Astrocyte (in vitro differentiated cells and primary cell): ENCODE data around the gene PTGR1. TPM values are rescaled to one million over a fixed set of nuclear protein-coding genes. Genes with fewer than 3 reads are reported as not detected.
A peak's percentile ranks its signal among the peaks of the same experiment; 100 is the strongest.

ENCODE experiments used
- DNase-seq: peaks from one replicate; pipeline ENCODE4 v3.0.0-alpha.2; 2010; ENCODE audit warnings: low read depth
- FAIRE-seq: peaks from 2 replicates; lab custom pipeline; 2011; peaks lifted over from hg19 to GRCh38; lab: Jason Lieb, UNC
- H2AFZ ChIP-seq: 2 replicates; pipeline ENCODE4 v1.6.0; 2012; ENCODE audit warnings: low read depth, low read length, inconsistent platforms
- H3K27ac ChIP-seq: 2 replicates; pipeline ENCODE4 v1.5.1; 2011; ENCODE audit warnings: low read depth, low read length, inconsistent platforms
- H3K27me3 ChIP-seq: 2 replicates; pipeline ENCODE4 v1.6.0; 2011; ENCODE audit warnings: low read length, inconsistent platforms; ENCODE audit not compliant: insufficient read depth
- H3K36me3 ChIP-seq: 2 replicates; pipeline ENCODE4 v1.5.1; 2011; ENCODE audit warnings: low read length, inconsistent platforms; ENCODE audit not compliant: insufficient read depth
- H3K4me1 ChIP-seq: 2 replicates; pipeline ENCODE4 v1.5.1; 2011; ENCODE audit warnings: low read length, inconsistent platforms; ENCODE audit not compliant: insufficient read depth
- H3K4me2 ChIP-seq: 2 replicates; pipeline ENCODE4 v1.6.0; 2012; ENCODE audit warnings: low read length, inconsistent platforms
- H3K4me3 ChIP-seq: 2 replicates; pipeline ENCODE4 v1.5.1; 2011; ENCODE audit warnings: low read depth, mild to moderate bottlenecking, low read length, inconsistent platforms; ENCODE audit not compliant: insufficient read depth
- H3K79me2 ChIP-seq: 2 replicates; pipeline ENCODE4 v1.6.0; 2012; ENCODE audit warnings: mild to moderate bottlenecking, low read length, inconsistent platforms; ENCODE audit not compliant: insufficient read depth
- H3K9ac ChIP-seq: 2 replicates; pipeline ENCODE4 v1.6.0; 2012; ENCODE audit warnings: mild to moderate bottlenecking, low read length, inconsistent platforms
- H3K9me3 ChIP-seq: 2 replicates; pipeline ENCODE4 v1.5.1; 2012; ENCODE audit warnings: low read depth, mild to moderate bottlenecking, low read length, inconsistent platforms; ENCODE audit not compliant: insufficient read depth
- H4K20me1 ChIP-seq: 2 replicates; pipeline ENCODE4 v1.6.0; 2012; ENCODE audit warnings: low read length, inconsistent platforms; ENCODE audit not compliant: insufficient read depth
- H3K27ac Mint-ChIP-seq: one replicate; pipeline ENCODE4 v1.8.0; 2021; ENCODE audit warnings: mild to moderate bottlenecking, mixed read lengths; ENCODE audit not compliant: unreplicated experiment
- H3K27me3 Mint-ChIP-seq: one replicate; pipeline ENCODE4 v1.8.0; 2021; ENCODE audit warnings: low read depth, mixed read lengths; ENCODE audit not compliant: unreplicated experiment
- H3K36me3 Mint-ChIP-seq: one replicate; pipeline ENCODE4 v1.8.0; 2021; ENCODE audit warnings: low read depth, mixed read lengths; ENCODE audit not compliant: unreplicated experiment
- H3K4me1 Mint-ChIP-seq: one replicate; pipeline ENCODE4 v1.8.0; 2021; ENCODE audit warnings: low read depth, mixed read lengths; ENCODE audit not compliant: unreplicated experiment
- H3K4me3 Mint-ChIP-seq: one replicate; pipeline ENCODE4 v1.8.0; 2021; ENCODE audit warnings: mild to moderate bottlenecking, moderate library complexity, mixed read lengths; ENCODE audit not compliant: unreplicated experiment
- H3K9me3 Mint-ChIP-seq: one replicate; pipeline ENCODE4 v1.8.0; 2021; ENCODE audit warnings: mild to moderate bottlenecking, mixed read lengths; ENCODE audit not compliant: unreplicated experiment
- EZH2 ChIP-seq: IDR thresholded peaks from 2 replicates; pipeline ENCODE4 v1.6.1; 2012; ENCODE audit warnings: mild to moderate bottlenecking, low read length, inconsistent platforms; ENCODE audit not compliant: insufficient read depth
- total RNA-seq: library from RNA; stranded (reverse); gene quantifications from 2 replicates; pipeline ENCODE4 v1.2.1, GENCODE V29; 2021
- TF ChIP-seq, protein P1 (sequence below): IDR thresholded peaks from 2 replicates; pipeline ENCODE4 v1.5.1; 2011; ENCODE audit warnings: low read depth, mild to moderate bottlenecking, inconsistent platforms, low read length, moderate library complexity; ENCODE audit not compliant: insufficient read depth

PTGR1 gene
- total RNA-seq, 1 donor from 2014 or later: 43.5 TPM

DNA sequence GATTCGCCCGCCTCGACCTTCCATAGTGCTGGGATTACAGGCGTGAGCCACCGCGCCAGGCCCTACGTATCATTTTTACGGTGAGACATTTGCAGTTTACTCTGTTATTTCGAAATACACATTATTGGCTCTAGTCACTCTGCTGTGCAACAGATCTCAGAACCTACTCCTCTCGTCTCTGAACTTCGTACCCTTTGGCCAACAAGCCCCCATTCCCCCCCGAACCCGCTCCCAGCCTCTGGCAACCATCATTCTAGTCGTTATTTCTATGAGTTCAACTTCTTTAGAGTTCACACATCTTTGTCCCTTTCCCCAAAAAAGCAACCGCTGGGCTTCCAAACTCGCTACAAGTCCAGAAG, 735 bp downstream of the PTGR1 start:
- Histone ChIP-seq H3K9ac (peak overlapping the region; percentile 79), H3K27ac (peak overlapping the region; percentile 65), H4K20me1 (peaks cover 6% of the 10 kb centered on the region), H3K4me2 (peak overlapping the region; percentile 91), H3K79me2 (peaks cover 2% of the 10 kb centered on the region), H2AFZ (peak overlapping the region; percentile 61), H3K4me1 (no peaks in the 10 kb centered on the region), H3K4me3 (peak overlapping the region; percentile 70), H3K9me3 (no peaks in the 10 kb centered on the region), H3K27me3 (no peaks in the 10 kb centered on the region), H3K36me3 (peaks cover 11% of the 10 kb centered on the region)
- H3K9me3 Mint-ChIP-seq: peaks cover 2% of the 10 kb centered on the region
- no peaks in the 10 kb centered on the region for H3K4me1 Mint-ChIP-seq
- peak overlapping the region; percentile 69 for H3K27ac Mint-ChIP-seq
- no peaks in the 10 kb centered on the region for H3K36me3 Mint-ChIP-seq
- peak overlapping the region; percentile 97 for H3K4me3 Mint-ChIP-seq
- DNase-seq (peak; percentile 19), FAIRE-seq (no peak)
- peaks cover 1% of the 10 kb centered on the region for H3K27me3 Mint-ChIP-seq
- TF ChIP-seq, protein P1, sequence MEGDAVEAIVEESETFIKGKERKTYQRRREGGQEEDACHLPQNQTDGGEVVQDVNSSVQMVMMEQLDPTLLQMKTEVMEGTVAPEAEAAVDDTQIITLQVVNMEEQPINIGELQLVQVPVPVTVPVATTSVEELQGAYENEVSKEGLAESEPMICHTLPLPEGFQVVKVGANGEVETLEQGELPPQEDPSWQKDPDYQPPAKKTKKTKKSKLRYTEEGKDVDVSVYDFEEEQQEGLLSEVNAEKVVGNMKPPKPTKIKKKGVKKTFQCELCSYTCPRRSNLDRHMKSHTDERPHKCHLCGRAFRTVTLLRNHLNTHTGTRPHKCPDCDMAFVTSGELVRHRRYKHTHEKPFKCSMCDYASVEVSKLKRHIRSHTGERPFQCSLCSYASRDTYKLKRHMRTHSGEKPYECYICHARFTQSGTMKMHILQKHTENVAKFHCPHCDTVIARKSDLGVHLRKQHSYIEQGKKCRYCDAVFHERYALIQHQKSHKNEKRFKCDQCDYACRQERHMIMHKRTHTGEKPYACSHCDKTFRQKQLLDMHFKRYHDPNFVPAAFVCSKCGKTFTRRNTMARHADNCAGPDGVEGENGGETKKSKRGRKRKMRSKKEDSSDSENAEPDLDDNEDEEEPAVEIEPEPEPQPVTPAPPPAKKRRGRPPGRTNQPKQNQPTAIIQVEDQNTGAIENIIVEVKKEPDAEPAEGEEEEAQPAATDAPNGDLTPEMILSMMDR: no peak
- TF ChIP-seq EZH2: no peak

DNA sequence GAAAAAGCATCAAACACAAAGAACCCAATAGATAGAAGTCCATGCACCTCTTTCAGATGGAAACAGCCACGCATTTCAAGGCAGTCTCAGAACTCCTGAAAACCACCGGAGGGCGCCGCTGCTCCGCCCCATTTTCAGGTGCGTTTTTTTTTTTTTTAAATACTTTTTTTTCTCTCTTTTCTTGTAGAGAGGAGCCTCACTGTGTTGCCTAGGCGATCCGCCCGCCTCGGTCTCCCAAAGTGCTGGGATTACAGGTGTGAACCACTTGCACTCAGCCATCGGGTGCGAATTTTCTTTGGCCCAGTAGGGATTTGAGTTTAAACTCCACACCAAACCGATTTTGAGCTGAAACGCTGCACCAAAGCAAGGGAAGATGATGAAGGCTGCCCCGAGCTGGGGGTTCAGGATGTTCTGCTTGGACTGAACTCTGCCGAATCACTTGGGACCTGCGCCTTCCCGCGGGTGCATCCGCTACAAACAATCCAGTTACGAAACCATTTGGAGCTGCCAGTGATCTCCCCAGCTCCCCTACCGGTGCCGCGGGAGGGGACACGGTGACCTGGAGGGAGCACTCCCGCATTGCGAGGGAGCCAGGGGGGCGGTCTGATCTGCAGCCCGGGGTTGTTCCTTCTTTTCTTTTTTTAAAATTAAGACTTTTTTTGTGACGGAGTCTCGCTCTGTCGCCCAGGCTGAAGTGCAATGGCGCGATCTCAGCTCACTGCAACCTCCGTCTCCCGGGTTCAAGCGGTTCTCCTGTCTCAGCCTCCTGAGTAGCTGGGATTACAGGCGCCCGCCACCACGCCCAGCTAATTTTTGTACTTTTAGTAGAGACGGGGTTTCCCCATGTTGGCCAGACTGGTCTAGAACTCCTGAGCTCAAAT, 1.4 kb downstream of the PTGR1 start:
- peak overlapping the region; percentile 97 for H3K4me3 Mint-ChIP-seq
- peaks cover 11% of the 10 kb centered on the region for H3K36me3 ChIP-seq
- H3K4me3 ChIP-seq: peak overlapping the region; percentile 70
- DNase-seq: peak; percentile 40
- H3K4me1 ChIP-seq: no peaks in the 10 kb centered on the region
- H3K27me3 Mint-ChIP-seq: no peaks in the 10 kb centered on the region
- H3K9me3 ChIP-seq: no peaks in the 10 kb centered on the region
- peak overlapping the region; percentile 69 for H3K27ac Mint-ChIP-seq
- no peaks in the 10 kb centered on the region for H3K4me1 Mint-ChIP-seq
- H2AFZ ChIP-seq: peak overlapping the region; percentile 66
- no peaks in the 10 kb centered on the region for H3K36me3 Mint-ChIP-seq
- peak overlapping the region; percentile 65 for H3K27ac ChIP-seq
- no peaks in the 10 kb centered on the region for H3K27me3 ChIP-seq
- TF ChIP-seq, protein P1: peak; percentile 55
- no peak for TF ChIP-seq EZH2
- peaks cover 2% of the 10 kb centered on the region for H3K9me3 Mint-ChIP-seq
- peak overlapping the region; percentile 91 for H3K4me2 ChIP-seq
- peaks cover 6% of the 10 kb centered on the region for H4K20me1 ChIP-seq
- H3K9ac ChIP-seq: peak overlapping the region; percentile 79
- peaks cover 2% of the 10 kb centered on the region for H3K79me2 ChIP-seq
- no peak for FAIRE-seq

DNA sequence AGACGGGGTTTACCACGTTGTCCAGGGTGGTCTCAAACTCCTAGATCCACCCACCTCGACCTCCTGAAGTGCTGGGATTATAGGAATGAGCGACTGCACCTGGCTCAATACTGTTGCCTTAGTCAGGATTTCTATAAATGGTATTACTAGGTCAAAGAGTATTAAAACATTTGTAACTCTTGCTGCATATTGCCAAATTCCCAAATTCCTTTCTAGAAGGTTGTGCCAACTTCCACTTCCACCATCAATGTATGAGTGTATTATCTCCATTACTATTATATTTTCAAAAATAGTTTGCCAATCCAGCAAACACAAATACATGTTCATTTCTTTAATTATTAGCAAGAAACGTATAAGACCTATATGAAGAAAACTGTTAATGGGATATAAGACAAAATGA, 10.6 kb downstream of the PTGR1 start:
- Histone ChIP-seq H3K9ac (no peak overlapping the region), H3K27ac (no peak overlapping the region), H4K20me1 (no peaks in the 10 kb centered on the region), H3K79me2 (no peaks in the 10 kb centered on the region), H3K4me3 (no peak overlapping the region), H3K36me3 (peaks cover 13% of the 10 kb centered on the region), H3K9me3 (no peaks in the 10 kb centered on the region), H3K4me1 (no peaks in the 10 kb centered on the region), H3K27me3 (no peaks in the 10 kb centered on the region), H3K4me2 (no peak overlapping the region), H2AFZ (no peak overlapping the region)
- Mint-ChIP-seq H3K4me1 (no peaks in the 10 kb centered on the region), H3K9me3 (no peaks in the 10 kb centered on the region), H3K4me3 (no peak overlapping the region), H3K36me3 (peaks cover 15% of the 10 kb centered on the region), H3K27me3 (no peaks in the 10 kb centered on the region), H3K27ac (no peak overlapping the region)
- FAIRE-seq: no peak
- no peak for DNase-seq
- TF ChIP-seq, protein P1: no peak
- no peak for TF ChIP-seq EZH2
